Measurements from ENCODE around the gene BTN3A1.

Gene BTN3A1

DNA sequence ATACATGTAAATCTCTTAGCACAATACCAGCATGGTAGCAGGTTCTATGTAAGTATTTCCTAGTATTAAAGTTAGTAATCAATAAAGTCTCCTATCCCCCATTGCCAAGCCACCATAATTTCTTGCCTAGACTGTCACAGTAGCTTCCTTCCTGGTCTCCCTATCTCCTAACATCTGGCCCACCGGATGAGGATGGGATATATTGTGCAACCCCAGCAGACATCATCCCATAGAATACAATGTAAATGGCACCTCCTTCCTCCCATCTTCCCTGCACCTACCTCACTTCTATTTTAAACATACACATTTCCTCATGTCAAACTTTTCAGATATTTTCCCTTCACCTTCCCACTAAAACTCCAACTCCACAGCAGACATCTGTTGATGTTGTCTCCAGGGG lies 3.5 kb upstream of the BTN3A1 start (continued):
- TF ChIP-seq ZNF280C (tag by site-specific recombination; IDR thresholded peaks at IDR 0.05) (no peak), PRDM4 (tag by site-specific recombination; IDR thresholded peaks at IDR 0.05) (no peak), SALL2 (tag by site-specific recombination; IDR thresholded peaks at IDR 0.05; ENCODE audit: borderline replicate concordance) (no peak), ZNF350 (tag by site-specific recombination; IDR thresholded peaks at IDR 0.05) (no peak)
- TF ChIP-seq, protein P1, sequence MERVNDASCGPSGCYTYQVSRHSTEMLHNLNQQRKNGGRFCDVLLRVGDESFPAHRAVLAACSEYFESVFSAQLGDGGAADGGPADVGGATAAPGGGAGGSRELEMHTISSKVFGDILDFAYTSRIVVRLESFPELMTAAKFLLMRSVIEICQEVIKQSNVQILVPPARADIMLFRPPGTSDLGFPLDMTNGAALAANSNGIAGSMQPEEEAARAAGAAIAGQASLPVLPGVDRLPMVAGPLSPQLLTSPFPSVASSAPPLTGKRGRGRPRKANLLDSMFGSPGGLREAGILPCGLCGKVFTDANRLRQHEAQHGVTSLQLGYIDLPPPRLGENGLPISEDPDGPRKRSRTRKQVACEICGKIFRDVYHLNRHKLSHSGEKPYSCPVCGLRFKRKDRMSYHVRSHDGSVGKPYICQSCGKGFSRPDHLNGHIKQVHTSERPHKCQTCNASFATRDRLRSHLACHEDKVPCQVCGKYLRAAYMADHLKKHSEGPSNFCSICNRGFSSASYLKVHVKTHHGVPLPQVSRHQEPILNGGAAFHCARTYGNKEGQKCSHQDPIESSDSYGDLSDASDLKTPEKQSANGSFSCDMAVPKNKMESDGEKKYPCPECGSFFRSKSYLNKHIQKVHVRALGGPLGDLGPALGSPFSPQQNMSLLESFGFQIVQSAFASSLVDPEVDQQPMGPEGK (tag by site-specific recombination; IDR thresholded peaks at IDR 0.05) = no peak

DNA sequence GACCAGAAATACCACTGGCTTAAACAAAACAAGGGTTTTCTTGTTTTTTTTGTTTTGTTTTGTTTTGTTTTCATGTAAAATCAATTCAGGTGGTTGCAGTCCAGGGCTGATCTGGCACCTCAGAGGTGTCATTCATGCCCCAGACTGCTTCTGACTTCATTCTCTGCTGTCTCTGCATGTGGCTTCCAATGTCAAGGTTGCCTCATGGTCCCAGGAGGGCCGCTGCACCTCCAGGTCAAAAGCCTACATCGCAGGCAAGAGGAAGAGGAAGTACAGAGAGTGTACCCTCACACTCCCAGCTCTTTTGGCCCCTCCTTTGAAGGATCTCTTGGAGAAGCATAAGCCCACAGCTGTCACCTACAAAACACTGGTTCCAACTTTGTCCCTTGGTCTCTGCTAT lies 1.4 kb upstream of the BTN3A1 start:
- H3K4me3 ChIP-seq (ENCODE audit: low read depth, low read length) = no peak overlapping the region
- TF ChIP-seq, protein P2, sequence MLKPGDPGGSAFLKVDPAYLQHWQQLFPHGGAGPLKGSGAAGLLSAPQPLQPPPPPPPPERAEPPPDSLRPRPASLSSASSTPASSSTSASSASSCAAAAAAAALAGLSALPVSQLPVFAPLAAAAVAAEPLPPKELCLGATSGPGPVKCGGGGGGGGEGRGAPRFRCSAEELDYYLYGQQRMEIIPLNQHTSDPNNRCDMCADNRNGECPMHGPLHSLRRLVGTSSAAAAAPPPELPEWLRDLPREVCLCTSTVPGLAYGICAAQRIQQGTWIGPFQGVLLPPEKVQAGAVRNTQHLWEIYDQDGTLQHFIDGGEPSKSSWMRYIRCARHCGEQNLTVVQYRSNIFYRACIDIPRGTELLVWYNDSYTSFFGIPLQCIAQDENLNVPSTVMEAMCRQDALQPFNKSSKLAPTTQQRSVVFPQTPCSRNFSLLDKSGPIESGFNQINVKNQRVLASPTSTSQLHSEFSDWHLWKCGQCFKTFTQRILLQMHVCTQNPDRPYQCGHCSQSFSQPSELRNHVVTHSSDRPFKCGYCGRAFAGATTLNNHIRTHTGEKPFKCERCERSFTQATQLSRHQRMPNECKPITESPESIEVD (tag by site-specific recombination; IDR thresholded peaks at IDR 0.05) = no peak
- TF ChIP-seq GLIS1 (tag by site-specific recombination; IDR thresholded peaks at IDR 0.05) = peak; percentile 33; the same call in 1 of the 2 replicates
- H3K9me3 ChIP-seq (ENCODE audit: control insufficient read depth, insufficient read depth, low read depth, low read length) = no peaks in the 10 kb centered on the region
- peaks cover 0 to 4% of the 10 kb centered on the region in 2 experiments; a peak in 2 of 3 replicates for H3K36me3 ChIP-seq (ENCODE audit: control insufficient read depth in 2 of 2, insufficient read depth in 1 of 2, low read length in 2 of 2)
- no peaks in the 10 kb centered on the region for H3K4me1 ChIP-seq (ENCODE audit: control insufficient read depth, insufficient read depth, low read length)
- ChIA-PET POLR2A (no interaction called here), CTCF (no interaction called here)
- no peak overlapping the region for H3K27ac ChIP-seq (ENCODE audit: extremely low read depth, low read depth, low read length)

DNA sequence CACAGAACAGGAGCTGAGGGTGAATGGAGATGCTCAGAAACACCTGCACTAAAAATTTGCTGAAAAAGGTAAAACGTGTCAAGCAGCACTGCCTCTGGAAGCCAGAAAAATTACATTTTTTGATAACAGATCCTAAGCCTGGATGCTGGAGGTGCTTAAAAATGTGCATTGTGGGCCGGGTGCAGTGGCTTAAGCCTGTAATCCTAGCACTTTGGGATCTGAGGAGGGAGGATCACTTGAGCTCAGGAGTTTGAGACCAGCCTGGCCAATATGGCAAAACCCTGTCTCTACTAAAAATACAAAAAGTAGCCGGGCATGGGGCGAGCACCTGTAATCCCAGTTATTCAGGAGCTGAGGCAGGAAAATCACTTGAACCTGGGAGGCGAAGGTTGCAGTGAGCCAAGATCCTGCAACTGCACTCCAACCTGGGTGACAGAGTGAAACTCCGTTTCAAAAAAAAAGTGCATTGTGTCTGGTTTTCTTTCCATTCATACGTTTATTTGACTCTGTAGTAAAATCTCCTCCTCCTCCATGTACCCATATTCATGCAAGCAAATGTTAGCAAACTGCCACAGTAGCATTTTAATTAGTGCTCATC lies 587 bp upstream of the BTN3A1 start:
- H3K27ac ChIP-seq (ENCODE audit: extremely low read depth, low read depth, low read length) = no peak overlapping the region
- peak overlapping the region; percentile 69; the same call in 1 of the 2 replicates for H3K4me3 ChIP-seq (ENCODE audit: low read depth, low read length)
- H3K4me1 ChIP-seq (ENCODE audit: control insufficient read depth, insufficient read depth, low read length) = no peaks in the 10 kb centered on the region
- TF ChIP-seq ZNF394 (tag by site-specific recombination; IDR thresholded peaks at IDR 0.05; ENCODE audit: borderline replicate concordance) = no peak
- no peak for TF ChIP-seq ZNF621 (tag by site-specific recombination; IDR thresholded peaks at IDR 0.05)
- peak; percentile 91 for TF ChIP-seq ZNF214 (tag by site-specific recombination; IDR thresholded peaks at IDR 0.05; ENCODE audit: borderline replicate concordance)
- H3K9me3 ChIP-seq (ENCODE audit: control insufficient read depth, insufficient read depth, low read depth, low read length) = no peaks in the 10 kb centered on the region
- ChIA-PET CTCF (no interaction called here), POLR2A (no interaction called here)
- H3K36me3 ChIP-seq (ENCODE audit: control insufficient read depth in 2 of 2, insufficient read depth in 1 of 2, low read length in 2 of 2) = peaks cover 0 to 8% of the 10 kb centered on the region in 2 experiments; a peak in 2 of 3 replicates
